Caco-2 (cell line): ENCODE data around the gene RAP2A. TPM values are rescaled to one million over a fixed set of nuclear protein-coding genes. Genes with fewer than 3 reads are reported as not detected.

Experiments
- BruUV-seq: library from RNA; stranded (reverse); fragments of 400-500 nt; replicated peaks from 2 replicates; lab custom pipeline; 2021; lab: Mats Ljungman, UMichigan
- CTCF ChIA-PET: fragments of 300-600 bp; sonication (Branson Sonifier 250); formaldehyde crosslinking; loops from one replicate; lab custom pipeline; 2022; ENCODE audit warnings: antibody characterized with exemption; lab: Charles Lee
- POLR2A ChIA-PET: fragments of 300-600 bp; sonication (Branson Sonifier 250); formaldehyde crosslinking; loops from one replicate; lab custom pipeline; 2022; ENCODE audit warnings: antibody characterized with exemption; lab: Charles Lee
- DNase-seq, 2 experiments: peaks; one replicate each; pipeline versions ENCODE4 v3.0.0 to v3.0.0-alpha.2; 2020 to 2022
- H3K27me3 ChIP-seq: replicated peaks from 2 replicates; pipeline ENCODE4 v1.6.0; 2011; ENCODE audit warnings: low read length; ENCODE audit not compliant: control insufficient read depth, insufficient read depth
- H3K36me3 ChIP-seq: 2 replicates; pipeline ENCODE4 v1.5.1; 2011; ENCODE audit warnings: low read length; ENCODE audit not compliant: control insufficient read depth, insufficient read depth
- H3K4me1 ChIP-seq: fragments of 250-450 bp; sonication (Bioruptor Pico); 2 replicates; pipeline ENCODE4 v1.5.1; 2020; ENCODE audit warnings: mild to moderate bottlenecking
- H3K4me3 ChIP-seq: 2 replicates; pipeline ENCODE4 v1.5.1; 2011; ENCODE audit warnings: low read depth, mild to moderate bottlenecking, control low read depth, low read length
- H3K9me3 ChIP-seq: fragments of 250-450 bp; sonication (Bioruptor Pico); 2 replicates; pipeline ENCODE4 v1.5.1; 2020; ENCODE audit warnings: mild to moderate bottlenecking, moderate library complexity
- H3K27ac Mint-ChIP-seq: one replicate; pipeline ENCODE4 v1.8.0; 2022; ENCODE audit warnings: mixed read lengths; ENCODE audit not compliant: unreplicated experiment
- H3K27me3 Mint-ChIP-seq: one replicate; pipeline ENCODE4 v1.8.0; 2022; ENCODE audit warnings: mixed read lengths; ENCODE audit not compliant: insufficient read depth, unreplicated experiment
- H3K36me3 Mint-ChIP-seq: one replicate; pipeline ENCODE4 v1.8.0; 2022; ENCODE audit warnings: mild to moderate bottlenecking, mixed read lengths; ENCODE audit not compliant: insufficient read depth, unreplicated experiment
- H3K4me1 Mint-ChIP-seq: one replicate; pipeline ENCODE4 v1.8.0; 2022; ENCODE audit warnings: low read depth, mixed read lengths; ENCODE audit not compliant: unreplicated experiment
- H3K4me3 Mint-ChIP-seq: one replicate; pipeline ENCODE4 v1.8.0; 2022; ENCODE audit warnings: mild to moderate bottlenecking, moderate library complexity, mixed read lengths; ENCODE audit not compliant: unreplicated experiment
- H3K9me3 Mint-ChIP-seq: one replicate; pipeline ENCODE4 v1.8.0; 2022; ENCODE audit warnings: mixed read lengths; ENCODE audit not compliant: unreplicated experiment
- intact Hi-C: fragments of 100-400 bp; cut with micrococcal nuclease; formaldehyde crosslinking; loops from one replicate; pipeline ENCODE4 v1.10.0; 2022; ENCODE audit not compliant: unreplicated experiment
- total RNA-seq: library from RNA; stranded (reverse); gene quantifications from 2 replicates; pipeline ENCODE4 v1.2.3, GENCODE V29; 2022
- TF ChIP-seq, protein P1 (sequence below), 2 experiments: fragments of 200-600 bp in 1 of 2; IDR thresholded peaks; 1 replicate in 1 of 2; 2 replicates in 1 of 2; pipeline versions ENCODE4 v1.5.1 to v1.8.0; 2011 to 2022; ENCODE audit warnings: antibody characterized with exemption in 1 of 2, control low read depth in 1 of 2, inconsistent platforms in 1 of 2, low read depth in 1 of 2, low read length in 1 of 2, mild to moderate bottlenecking in 1 of 2, moderate library complexity in 1 of 2; ENCODE audit not compliant: insufficient read depth in 1 of 2, severe bottlenecking in 1 of 2, unreplicated experiment in 1 of 2

The RAP2A gene
- total RNA-seq, 1 experiment from 2014 or later, result 19.7 TPM

GRCh38 chr13:97387890-97388289 lies 46.1 kb upstream of the RAP2A start:
- intact Hi-C loops, result no loop called here
- H3K4me3 ChIP-seq, result no peak overlapping the region
- H3K9me3 Mint-ChIP-seq, result no peaks in the 10 kb centered on the region
- H3K27me3 ChIP-seq, result no peaks in the 10 kb centered on the region
- TF ChIP-seq, protein P1, sequence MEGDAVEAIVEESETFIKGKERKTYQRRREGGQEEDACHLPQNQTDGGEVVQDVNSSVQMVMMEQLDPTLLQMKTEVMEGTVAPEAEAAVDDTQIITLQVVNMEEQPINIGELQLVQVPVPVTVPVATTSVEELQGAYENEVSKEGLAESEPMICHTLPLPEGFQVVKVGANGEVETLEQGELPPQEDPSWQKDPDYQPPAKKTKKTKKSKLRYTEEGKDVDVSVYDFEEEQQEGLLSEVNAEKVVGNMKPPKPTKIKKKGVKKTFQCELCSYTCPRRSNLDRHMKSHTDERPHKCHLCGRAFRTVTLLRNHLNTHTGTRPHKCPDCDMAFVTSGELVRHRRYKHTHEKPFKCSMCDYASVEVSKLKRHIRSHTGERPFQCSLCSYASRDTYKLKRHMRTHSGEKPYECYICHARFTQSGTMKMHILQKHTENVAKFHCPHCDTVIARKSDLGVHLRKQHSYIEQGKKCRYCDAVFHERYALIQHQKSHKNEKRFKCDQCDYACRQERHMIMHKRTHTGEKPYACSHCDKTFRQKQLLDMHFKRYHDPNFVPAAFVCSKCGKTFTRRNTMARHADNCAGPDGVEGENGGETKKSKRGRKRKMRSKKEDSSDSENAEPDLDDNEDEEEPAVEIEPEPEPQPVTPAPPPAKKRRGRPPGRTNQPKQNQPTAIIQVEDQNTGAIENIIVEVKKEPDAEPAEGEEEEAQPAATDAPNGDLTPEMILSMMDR (IDR thresholded peaks at IDR 0.05; ENCODE audit: insufficient read depth in 1 of 2, low read depth in 1 of 2, low read length in 1 of 2, severe bottlenecking in 1 of 2, unreplicated experiment in 1 of 2), result no peak
- no peaks in the 10 kb centered on the region for H3K4me1 Mint-ChIP-seq
- POLR2A ChIA-PET, result no interaction called here
- CTCF ChIA-PET, result no interaction called here
- no peak overlapping the region for H3K27ac Mint-ChIP-seq
- no peaks in the 10 kb centered on the region for H3K9me3 ChIP-seq
- BruUV-seq, result no TSS peak
- no peaks in the 10 kb centered on the region; the same call in none of the 2 replicates for H3K36me3 ChIP-seq
- no peak for DNase-seq
- no peaks in the 10 kb centered on the region for H3K27me3 Mint-ChIP-seq
- H3K4me3 Mint-ChIP-seq, result no peak overlapping the region
- H3K4me1 ChIP-seq, result peaks cover 15% of the 10 kb centered on the region
- peaks cover 24% of the 10 kb centered on the region for H3K36me3 Mint-ChIP-seq

- POLR2A ChIA-PET, result no interaction called here
- intact Hi-C loops, result no loop called here
- Mint-ChIP-seq H3K27ac (no peak overlapping the region), H3K4me1 (no peaks in the 10 kb centered on the region), H3K36me3 (peaks cover 20% of the 10 kb centered on the region), H3K9me3 (no peaks in the 10 kb centered on the region), H3K4me3 (no peak overlapping the region), H3K27me3 (no peaks in the 10 kb centered on the region)
- no peak for DNase-seq
- CTCF ChIA-PET, result no interaction called here
- TF ChIP-seq, protein P1 (IDR thresholded peaks at IDR 0.05; ENCODE audit: insufficient read depth in 1 of 2, low read depth in 1 of 2, low read length in 1 of 2, severe bottlenecking in 1 of 2, unreplicated experiment in 1 of 2), result no peak
- BruUV-seq, result no TSS peak
- H3K36me3 ChIP-seq, result no peaks in the 10 kb centered on the region; the same call in 1 of the 2 replicates
- H3K4me3 ChIP-seq, result no peak overlapping the region
- no peaks in the 10 kb centered on the region for H3K27me3 ChIP-seq
- no peaks in the 10 kb centered on the region for H3K9me3 ChIP-seq
- peaks cover 15% of the 10 kb centered on the region for H3K4me1 ChIP-seq
Observed at GRCh38 chr13:97388373-97388772, 45.6 kb upstream of the RAP2A start.

GRCh38 chr13:97390941-97391600 lies 42.9 kb upstream of the RAP2A start:
- no peaks in the 10 kb centered on the region for H3K9me3 ChIP-seq
- no peaks in the 10 kb centered on the region for H3K9me3 Mint-ChIP-seq
- no TSS peak for BruUV-seq
- intact Hi-C loops, result no loop called here
- DNase-seq, result no peak
- no peaks in the 10 kb centered on the region for H3K27me3 Mint-ChIP-seq
- no peaks in the 10 kb centered on the region; the same call in 1 of the 2 replicates for H3K36me3 ChIP-seq
- no peak overlapping the region for H3K27ac Mint-ChIP-seq
- peaks cover 21% of the 10 kb centered on the region for H3K36me3 Mint-ChIP-seq
- H3K4me3 ChIP-seq, result no peak overlapping the region
- TF ChIP-seq, protein P1 (IDR thresholded peaks at IDR 0.05; ENCODE audit: insufficient read depth in 1 of 2, low read depth in 1 of 2, low read length in 1 of 2, severe bottlenecking in 1 of 2, unreplicated experiment in 1 of 2), result no peak
- no peaks in the 10 kb centered on the region for H3K27me3 ChIP-seq
- H3K4me3 Mint-ChIP-seq, result no peak overlapping the region
- no peaks in the 10 kb centered on the region for H3K4me1 Mint-ChIP-seq
- ChIA-PET POLR2A (no interaction called here), CTCF (interaction anchor here (0.5 kb wide), 1 partner anchor 80 kb away, joined by 4 read pairs; no protein-coding TSS in a partner anchor)
- H3K4me1 ChIP-seq, result peaks cover 15% of the 10 kb centered on the region
